HEK293 (cell line): ENCODE measurements around the gene CDHR1.
"Not testable (repeated sequence)": the region's sequence is repeated elsewhere in the genome, so short reads cannot be mapped to it uniquely, and the experiment has no call there.

Experiments used
- CTCF ChIA-PET: fragments of 350-600 bp; formaldehyde crosslinking; extraction: SDS; loops from one replicate; lab custom pipeline; 2021; ENCODE audit warnings: antibody characterized with exemption; lab: Yijun Ruan, JAX
- POLR2A ChIA-PET: fragments of 300-600 bp; formaldehyde crosslinking; extraction: SDS; loops from one replicate; lab custom pipeline; 2020; ENCODE audit warnings: antibody characterized with exemption, inconsistent platforms; lab: Yijun Ruan, JAX
- H3K27ac ChIP-seq: fragments of 200-500 bp; sonication (Bioruptor generic); 2 replicates; pipeline ENCODE4 v1.5.1; 2014; ENCODE audit warnings: low read depth, low read length, control low read depth, inconsistent platforms; ENCODE audit errors: extremely low read depth
- H3K36me3 ChIP-seq, 2 experiments: fragments of 200-500 bp in 1 of 2; sonication (Bioruptor generic) in 1 of 2; 1 replicate in 1 of 2; 2 replicates in 1 of 2; pipeline ENCODE4 v1.5.1; 2014 to 2017; ENCODE audit warnings: inconsistent platforms in 2 of 2, low read length in 2 of 2; ENCODE audit not compliant: control insufficient read depth in 2 of 2, insufficient read depth in 1 of 2
- H3K4me1 ChIP-seq: fragments of 200-500 bp; sonication (Bioruptor generic); 2 replicates; pipeline ENCODE4 v1.5.1; 2014; ENCODE audit warnings: mild to moderate bottlenecking, low read length, inconsistent platforms; ENCODE audit not compliant: control insufficient read depth, insufficient read depth
- H3K4me3 ChIP-seq: 2 replicates; pipeline ENCODE4 v1.5.1; 2011; ENCODE audit warnings: low read depth, mild to moderate bottlenecking, control low read depth, low read length, moderate library complexity
- H3K9me3 ChIP-seq: fragments of 200-500 bp; sonication (Bioruptor generic); 2 replicates; pipeline ENCODE4 v1.5.1; 2014; ENCODE audit warnings: low read depth, low read length, inconsistent platforms; ENCODE audit not compliant: control insufficient read depth, insufficient read depth
- PBX3 ChIP-seq: sonication (generic); formaldehyde crosslinking; IDR thresholded peaks from 2 replicates; pipeline ENCODE4 v1.8.1; 2022; ENCODE audit warnings: mild to moderate bottlenecking, moderate library complexity, missing genetic modification reagents
- TRIM28 ChIP-seq: IDR thresholded peaks from 2 replicates; pipeline ENCODE4 v1.6.1; 2011; ENCODE audit warnings: low read length, control low read depth, borderline replicate concordance
- ZBTB7A ChIP-seq: fragments of 450-650 bp; formaldehyde crosslinking; IDR thresholded peaks from 2 replicates; pipeline ENCODE4 v1.5.1; 2016; ENCODE audit warnings: low read depth, missing biosample characterization, missing genetic modification characterization
- ZNF112 ChIP-seq: fragments of 450-650 bp; formaldehyde crosslinking; IDR thresholded peaks from 2 replicates; pipeline ENCODE4 v1.5.0; 2017; ENCODE audit warnings: missing biosample characterization, missing genetic modification characterization
- ZNF132 ChIP-seq: fragments of 450-650 bp; formaldehyde crosslinking; IDR thresholded peaks from 2 replicates; pipeline ENCODE4 v1.5.1; 2017; ENCODE audit warnings: missing biosample characterization, missing genetic modification characterization, borderline replicate concordance
- ZNF184 ChIP-seq: fragments of 450-650 bp; IDR thresholded peaks from 2 replicates; pipeline ENCODE4 v1.5.1; 2018; ENCODE audit warnings: missing biosample characterization, mild to moderate bottlenecking, missing genetic modification characterization
- ZNF24 ChIP-seq: fragments of 450-650 bp; formaldehyde crosslinking; IDR thresholded peaks from 2 replicates; pipeline ENCODE4 v1.5.1; 2016; ENCODE audit warnings: missing biosample characterization, missing genetic modification characterization
- ZNF354C ChIP-seq: fragments of 450-650 bp; formaldehyde crosslinking; IDR thresholded peaks from 2 replicates; pipeline ENCODE4 v1.5.1; 2016; ENCODE audit warnings: missing biosample characterization, missing genetic modification characterization, low read depth, borderline replicate concordance
- ZNF416 ChIP-seq: fragments of 450-650 bp; formaldehyde crosslinking; IDR thresholded peaks from 2 replicates; pipeline ENCODE4 v1.5.1; 2016; ENCODE audit warnings: missing biosample characterization, missing genetic modification characterization
- ZNF514 ChIP-seq: fragments of 450-650 bp; formaldehyde crosslinking; IDR thresholded peaks from 2 replicates; pipeline ENCODE4 v1.5.1; 2016; ENCODE audit warnings: missing biosample characterization, missing genetic modification characterization
- ZNF560 ChIP-seq: fragments of 450-650 bp; formaldehyde crosslinking; IDR thresholded peaks from 2 replicates; pipeline ENCODE4 v1.5.1; 2017; ENCODE audit warnings: missing biosample characterization, missing genetic modification characterization, borderline replicate concordance
- ZNF843 ChIP-seq: fragments of 450-650 bp; formaldehyde crosslinking; IDR thresholded peaks from 2 replicates; pipeline ENCODE4 v1.5.1; 2016; ENCODE audit warnings: missing biosample characterization, missing genetic modification characterization
- ZSCAN18 ChIP-seq: fragments of 450-650 bp; formaldehyde crosslinking; IDR thresholded peaks from 2 replicates; pipeline ENCODE4 v1.5.1; 2016; ENCODE audit warnings: missing biosample characterization, missing genetic modification characterization
- ZXDB ChIP-seq: fragments of 450-650 bp; formaldehyde crosslinking; IDR thresholded peaks from 2 replicates; pipeline ENCODE4 v1.5.1; 2016; ENCODE audit warnings: missing biosample characterization, missing genetic modification characterization
- TF ChIP-seq, protein P1 (sequence below): fragments of 450-650 bp; formaldehyde crosslinking; IDR thresholded peaks from 2 replicates; pipeline ENCODE4 v1.5.1; 2016; ENCODE audit warnings: missing biosample characterization, missing genetic modification characterization

The CDHR1 gene

DNA sequence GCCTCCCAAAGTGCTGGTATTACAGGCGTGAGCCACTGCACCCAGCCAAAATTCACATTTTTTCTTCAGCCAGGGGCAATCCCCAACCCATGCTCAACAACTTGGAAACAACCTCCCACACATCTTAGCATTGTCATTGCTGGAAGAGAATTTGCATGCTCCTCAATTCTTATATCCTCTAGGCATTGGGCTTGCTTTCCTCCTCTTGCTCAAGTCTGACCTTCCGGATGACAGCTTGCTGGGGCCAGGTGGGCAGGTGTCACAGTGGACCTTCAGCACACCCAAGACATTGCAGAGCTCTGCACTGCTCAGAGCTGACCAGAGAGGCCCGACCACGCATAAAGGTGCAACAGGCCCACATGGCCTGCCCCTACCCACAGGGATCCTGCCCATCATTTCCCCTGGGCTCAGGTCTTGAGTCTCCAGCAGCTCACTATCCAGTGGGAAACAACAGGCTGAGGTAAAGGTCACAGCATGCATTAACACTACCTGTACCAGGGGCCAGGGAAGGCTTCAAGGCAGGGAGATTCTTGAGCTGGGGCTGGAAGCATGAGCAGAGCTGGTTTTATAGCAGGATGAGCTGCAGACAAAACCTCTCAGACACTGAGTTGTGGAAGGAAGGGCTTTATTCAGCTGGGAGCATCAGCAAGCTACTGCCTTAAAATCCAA lies 27.6 kb upstream of the CDHR1 start:
- TF ChIP-seq ZNF514 (no peak), ZBTB7A (no peak), ZXDB (tag by site-specific recombination) (no peak), ZNF24 (tag by site-specific recombination) (no peak), ZNF354C (tag by site-specific recombination) (no peak), ZNF843 (no peak), ZNF560 (no peak), PBX3 (CRISPR knock-in tag) (no peak), ZSCAN18 (no peak), ZNF416 (tag by site-specific recombination) (no peak), ZNF132 (tag by site-specific recombination) (no peak), ZNF184 (no peak), ZNF112 (no peak), TRIM28 (no peak)
- TF ChIP-seq, protein P1, sequence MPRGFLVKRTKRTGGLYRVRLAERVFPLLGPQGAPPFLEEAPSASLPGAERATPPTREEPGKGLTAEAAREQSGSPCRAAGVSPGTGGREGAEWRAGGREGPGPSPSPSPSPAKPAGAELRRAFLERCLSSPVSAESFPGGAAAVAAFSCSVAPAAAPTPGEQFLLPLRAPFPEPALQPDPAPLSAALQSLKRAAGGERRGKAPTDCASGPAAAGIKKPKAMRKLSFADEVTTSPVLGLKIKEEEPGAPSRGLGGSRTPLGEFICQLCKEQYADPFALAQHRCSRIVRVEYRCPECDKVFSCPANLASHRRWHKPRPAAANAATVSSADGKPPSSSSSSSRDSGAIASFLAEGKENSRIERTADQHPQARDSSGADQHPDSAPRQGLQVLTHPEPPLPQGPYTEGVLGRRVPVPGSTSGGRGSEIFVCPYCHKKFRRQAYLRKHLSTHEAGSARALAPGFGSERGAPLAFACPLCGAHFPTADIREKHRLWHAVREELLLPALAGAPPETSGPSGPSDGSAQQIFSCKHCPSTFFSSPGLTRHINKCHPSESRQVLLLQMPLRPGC (tag by site-specific recombination) = no peak
- no peaks in the 10 kb centered on the region for H3K4me1 ChIP-seq
- no peaks in the 10 kb centered on the region for H3K36me3 ChIP-seq
- POLR2A ChIA-PET = no interaction called here
- no peaks in the 10 kb centered on the region for H3K9me3 ChIP-seq
- CTCF ChIA-PET = interaction anchor here (0.5 kb wide), 1 partner anchor 20 kb away, joined by 5 read pairs; no protein-coding TSS in a partner anchor
- no peak overlapping the region for H3K27ac ChIP-seq
- no peak overlapping the region for H3K4me3 ChIP-seq

GRCh38 chr10:84167289-84167653 lies 27.1 kb upstream of the CDHR1 start:
- H3K9me3 ChIP-seq, H3K27ac ChIP-seq, POLR2A ChIA-PET, CTCF ChIA-PET, H3K36me3 ChIP-seq, H3K4me3 ChIP-seq, H3K4me1 ChIP-seq: not testable (repeated sequence)

- CTCF ChIA-PET = interaction anchor here (0.6 to 1.5 kb wide), 4 partner anchors 20 to 1025 kb away, joined by 3 to 4 read pairs (median 4); no protein-coding TSS in a partner anchor
- H3K27ac ChIP-seq, H3K4me3 ChIP-seq, H3K36me3 ChIP-seq, POLR2A ChIA-PET, H3K4me1 ChIP-seq, H3K9me3 ChIP-seq: not testable (repeated sequence)
Observed at GRCh38 chr10:84168382-84168781, 26.0 kb upstream of the CDHR1 start.

GRCh38 chr10:84171237-84171636 lies 23.1 kb upstream of the CDHR1 start:
- H3K9me3 ChIP-seq, POLR2A ChIA-PET, H3K4me1 ChIP-seq, H3K4me3 ChIP-seq, H3K27ac ChIP-seq, CTCF ChIA-PET, H3K36me3 ChIP-seq: not testable (repeated sequence)

DNA sequence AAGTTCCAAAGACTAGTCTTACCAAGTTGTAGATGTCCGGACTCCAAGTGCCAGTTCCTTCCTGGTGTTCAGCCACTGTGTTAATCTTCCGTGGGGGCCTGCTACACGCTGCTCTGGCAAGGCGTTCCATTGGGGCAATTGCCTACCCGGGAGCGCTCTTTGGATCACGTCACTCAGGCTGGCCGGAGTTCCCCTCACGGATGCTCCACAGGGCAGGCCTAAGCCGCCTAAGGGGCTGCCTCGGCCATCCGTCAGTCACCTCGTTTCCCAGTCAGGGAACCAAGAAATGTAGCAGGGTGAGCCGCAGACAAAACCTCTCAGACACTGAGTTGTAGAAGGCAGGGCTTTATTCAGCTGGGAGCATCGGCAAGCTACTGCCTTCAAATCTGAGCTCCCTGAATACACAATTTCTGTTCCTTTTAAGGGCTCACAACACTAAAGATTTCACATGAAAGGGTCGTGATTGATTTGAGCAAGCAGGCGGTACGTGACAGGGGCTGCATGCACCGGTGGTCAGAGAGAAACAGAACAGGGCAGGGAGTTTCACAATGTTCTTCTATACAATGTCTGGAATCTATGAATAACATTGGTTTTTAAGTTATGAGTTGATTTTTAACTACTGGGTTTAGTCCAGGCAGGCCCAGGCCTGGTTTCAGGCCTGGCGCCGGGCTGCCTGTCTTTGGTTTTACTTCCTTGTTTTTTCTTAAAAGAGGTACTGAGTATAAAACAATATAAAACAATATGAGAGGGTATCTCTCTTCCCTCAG lies 22.5 kb upstream of the CDHR1 start:
- CTCF ChIA-PET, H3K9me3 ChIP-seq, H3K4me1 ChIP-seq, POLR2A ChIA-PET, H3K36me3 ChIP-seq, H3K4me3 ChIP-seq, H3K27ac ChIP-seq: not testable (repeated sequence)
